GM12875 (cell line): ENCODE measurements around the gene CNGA4.

Experiments used
- H3K4me3 ChIP-seq: one replicate; pipeline ENCODE4 v1.5.1; 2011; ENCODE audit warnings: low read depth, low read length, control low read depth
- TF ChIP-seq, protein P1 (sequence below): IDR thresholded peaks from 2 replicates; pipeline ENCODE4 v1.5.1; 2011; ENCODE audit warnings: low read depth, mild to moderate bottlenecking, control low read depth, inconsistent platforms, low read length, moderate library complexity, borderline replicate concordance; ENCODE audit not compliant: insufficient read depth

Gene CNGA4

DNA sequence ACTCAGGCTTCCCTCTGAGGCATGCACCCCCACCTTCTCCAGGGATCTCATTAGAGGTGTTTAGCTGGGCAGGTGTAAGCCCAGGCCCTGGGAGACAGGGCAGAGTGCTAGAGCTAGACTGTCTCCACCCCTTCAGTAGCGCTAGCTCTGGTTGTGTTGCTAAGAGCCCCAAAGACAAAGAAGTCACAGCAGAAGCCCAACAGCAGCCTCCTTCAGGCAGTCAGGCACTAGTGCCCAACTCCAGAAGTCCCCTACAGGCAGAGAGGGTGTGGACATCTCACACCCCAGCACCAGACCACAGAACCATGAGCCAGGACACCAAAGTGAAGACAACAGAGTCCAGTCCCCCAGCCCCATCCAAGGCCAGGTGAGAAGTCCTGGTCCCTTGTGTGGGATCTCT is at the start of gene CNGA4:
TSS of gene CNGA4 (plus strand) at position 188 of the 400 bp plus-strand sequence. CDS start at position 306, 118 bp downstream.
- H3K4me3 ChIP-seq = no peak within 1 kb of the TSS
- TF ChIP-seq, protein P1, sequence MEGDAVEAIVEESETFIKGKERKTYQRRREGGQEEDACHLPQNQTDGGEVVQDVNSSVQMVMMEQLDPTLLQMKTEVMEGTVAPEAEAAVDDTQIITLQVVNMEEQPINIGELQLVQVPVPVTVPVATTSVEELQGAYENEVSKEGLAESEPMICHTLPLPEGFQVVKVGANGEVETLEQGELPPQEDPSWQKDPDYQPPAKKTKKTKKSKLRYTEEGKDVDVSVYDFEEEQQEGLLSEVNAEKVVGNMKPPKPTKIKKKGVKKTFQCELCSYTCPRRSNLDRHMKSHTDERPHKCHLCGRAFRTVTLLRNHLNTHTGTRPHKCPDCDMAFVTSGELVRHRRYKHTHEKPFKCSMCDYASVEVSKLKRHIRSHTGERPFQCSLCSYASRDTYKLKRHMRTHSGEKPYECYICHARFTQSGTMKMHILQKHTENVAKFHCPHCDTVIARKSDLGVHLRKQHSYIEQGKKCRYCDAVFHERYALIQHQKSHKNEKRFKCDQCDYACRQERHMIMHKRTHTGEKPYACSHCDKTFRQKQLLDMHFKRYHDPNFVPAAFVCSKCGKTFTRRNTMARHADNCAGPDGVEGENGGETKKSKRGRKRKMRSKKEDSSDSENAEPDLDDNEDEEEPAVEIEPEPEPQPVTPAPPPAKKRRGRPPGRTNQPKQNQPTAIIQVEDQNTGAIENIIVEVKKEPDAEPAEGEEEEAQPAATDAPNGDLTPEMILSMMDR = no peak

DNA sequence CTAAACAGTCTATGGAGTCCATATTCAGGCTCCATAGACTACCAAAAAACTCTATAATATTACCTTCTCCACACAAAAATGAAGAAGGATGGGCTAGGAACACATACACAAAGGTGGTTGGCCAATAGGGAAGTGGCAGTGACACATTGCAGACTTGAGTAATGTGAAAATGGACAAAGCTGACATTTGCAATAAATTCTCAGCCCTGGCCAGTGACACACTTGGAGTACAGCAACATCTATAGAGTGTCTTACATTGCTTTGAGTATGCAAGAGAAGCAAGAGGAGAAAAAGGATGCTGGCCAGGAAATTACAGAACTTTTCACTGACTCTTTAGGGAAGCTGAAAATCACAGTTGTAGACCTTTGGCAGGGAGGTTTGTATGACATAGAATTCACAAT is 47.1 kb upstream of the CNGA4 start:
- TF ChIP-seq, protein P1 = no peak
- H3K4me3 ChIP-seq = no peak overlapping the region

GRCh38 chr11:6194065-6194581 is 44.8 kb upstream of the CNGA4 start:
- no peak overlapping the region for H3K4me3 ChIP-seq
- TF ChIP-seq, protein P1 = no peak

DNA sequence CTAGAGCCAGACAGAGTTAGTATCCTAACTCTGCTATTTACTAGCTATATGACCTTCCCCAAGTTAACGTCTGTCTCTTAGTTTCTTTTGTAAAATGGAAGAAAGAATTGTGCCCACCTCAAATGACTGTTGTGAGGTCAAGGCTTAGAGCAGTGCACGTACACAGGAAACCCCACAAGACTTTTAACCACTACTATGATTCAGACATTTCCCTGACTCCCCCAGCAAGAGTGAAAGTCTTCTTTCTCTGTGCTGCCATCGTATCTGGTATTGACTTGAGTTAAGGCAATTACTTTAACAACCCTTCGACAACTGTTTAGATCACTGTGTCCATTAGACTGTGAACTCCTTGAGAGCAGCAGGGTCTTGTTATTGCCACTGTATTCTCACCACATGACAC is 42.5 kb upstream of the CNGA4 start:
- TF ChIP-seq, protein P1 = no peak
- no peak overlapping the region for H3K4me3 ChIP-seq

DNA sequence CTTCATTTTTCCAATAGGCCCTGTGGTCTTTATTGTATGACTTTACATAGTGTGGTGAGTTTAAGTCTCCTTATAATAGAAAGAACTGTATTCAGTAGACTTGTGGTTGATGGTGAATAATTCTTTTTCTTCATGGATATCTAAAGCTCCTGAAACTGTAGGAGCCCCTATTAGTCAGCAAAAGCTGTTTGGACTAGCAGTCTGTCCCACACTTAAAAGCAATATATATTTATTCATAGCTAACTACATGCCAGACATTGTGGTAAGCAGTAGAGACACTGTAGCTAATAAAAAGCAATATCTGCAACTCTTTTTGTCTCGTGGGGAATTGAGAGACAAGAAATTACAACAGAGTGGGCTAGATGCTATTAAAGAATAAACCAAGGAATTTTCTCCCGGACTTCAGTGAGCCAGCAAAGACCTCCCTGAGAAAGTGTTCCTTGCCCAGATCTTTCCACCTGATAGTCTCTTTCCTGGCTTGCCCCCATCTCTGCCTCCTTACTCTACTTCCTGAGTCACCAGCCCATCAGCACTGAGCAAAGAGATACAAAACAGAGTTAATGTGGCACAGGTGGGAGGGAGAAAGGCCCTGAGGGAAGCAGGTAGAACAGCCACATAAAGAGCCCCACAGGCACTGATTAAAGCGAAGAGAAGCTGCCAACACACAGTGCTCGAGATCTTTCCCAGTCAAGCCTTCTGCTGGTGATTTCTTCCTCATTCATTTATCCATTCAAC is 41.3 kb upstream of the CNGA4 start:
- H3K4me3 ChIP-seq = no peak overlapping the region
- TF ChIP-seq, protein P1 = no peak

DNA sequence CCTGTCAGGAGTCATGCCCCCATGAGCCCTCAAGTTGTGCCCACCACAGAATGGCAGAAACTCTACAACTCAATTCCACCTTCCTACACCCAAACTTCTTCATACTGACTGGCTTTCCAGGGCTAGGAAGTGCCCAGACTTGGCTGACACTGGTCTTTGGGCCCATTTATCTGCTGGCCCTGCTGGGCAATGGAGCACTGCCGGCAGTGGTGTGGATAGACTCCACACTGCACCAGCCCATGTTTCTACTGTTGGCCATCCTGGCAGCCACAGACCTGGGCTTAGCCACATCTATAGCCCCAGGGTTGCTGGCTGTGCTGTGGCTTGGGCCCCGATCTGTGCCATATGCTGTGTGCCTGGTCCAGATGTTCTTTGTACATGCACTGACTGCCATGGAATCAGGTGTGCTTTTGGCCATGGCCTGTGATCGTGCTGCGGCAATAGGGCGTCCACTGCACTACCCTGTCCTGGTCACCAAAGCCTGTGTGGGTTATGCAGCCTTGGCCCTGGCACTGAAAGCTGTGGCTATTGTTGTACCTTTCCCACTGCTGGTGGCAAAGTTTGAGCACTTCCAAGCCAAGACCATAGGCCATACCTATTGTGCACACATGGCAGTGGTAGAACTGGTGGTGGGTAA is 39.6 kb upstream of the CNGA4 start, which contains the start of gene OR52W1:
TSS of gene OR52W1 (plus strand) at position 51 of the 637 bp plus-strand sequence. CDS start at position 51, 0 bp downstream.
- TF ChIP-seq, protein P1 = no peak
- no peak within 1 kb of the TSS for H3K4me3 ChIP-seq

DNA sequence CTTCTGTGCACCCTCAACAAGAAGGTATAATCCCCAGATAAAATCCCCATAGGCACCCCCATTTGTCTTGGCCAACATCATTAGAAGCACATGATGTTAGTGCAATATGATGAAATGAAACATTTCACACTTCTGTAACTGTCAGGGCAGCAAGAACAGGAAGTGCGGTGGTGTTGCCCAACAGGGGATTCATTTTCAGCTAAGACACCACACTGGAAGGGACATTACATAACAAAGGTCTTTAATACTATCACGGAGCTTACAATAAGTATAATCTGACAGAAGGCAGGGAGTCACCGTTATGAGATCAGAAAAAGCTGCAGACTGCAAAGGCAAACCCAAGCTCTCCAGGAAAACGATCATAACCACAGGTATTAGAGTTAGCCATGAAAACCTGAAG is 37.9 kb upstream of the CNGA4 start:
- TF ChIP-seq, protein P1 = no peak

More for the DNA sequence above, 37.9 kb upstream of the CNGA4 start:
- H3K4me3 ChIP-seq = no peak overlapping the region
